DND-41 (cell line): ENCODE data around the gene SP100.

ENCODE experiments used
- EZH2 ChIP-seq: IDR thresholded peaks from 3 replicates; pipeline ENCODE4 v1.6.1; 2012; ENCODE audit warnings: borderline replicate concordance, low read depth, mild to moderate bottlenecking, moderate library complexity, low read length, inconsistent platforms; ENCODE audit not compliant: severe bottlenecking
- TF ChIP-seq, protein P1 (sequence below): IDR thresholded peaks from 2 replicates; pipeline ENCODE4 v1.5.1; 2012; ENCODE audit warnings: borderline replicate concordance, low read length, moderate library complexity, mild to moderate bottlenecking; ENCODE audit not compliant: poor library complexity, severe bottlenecking; ENCODE audit errors: extremely low read depth

DNA sequence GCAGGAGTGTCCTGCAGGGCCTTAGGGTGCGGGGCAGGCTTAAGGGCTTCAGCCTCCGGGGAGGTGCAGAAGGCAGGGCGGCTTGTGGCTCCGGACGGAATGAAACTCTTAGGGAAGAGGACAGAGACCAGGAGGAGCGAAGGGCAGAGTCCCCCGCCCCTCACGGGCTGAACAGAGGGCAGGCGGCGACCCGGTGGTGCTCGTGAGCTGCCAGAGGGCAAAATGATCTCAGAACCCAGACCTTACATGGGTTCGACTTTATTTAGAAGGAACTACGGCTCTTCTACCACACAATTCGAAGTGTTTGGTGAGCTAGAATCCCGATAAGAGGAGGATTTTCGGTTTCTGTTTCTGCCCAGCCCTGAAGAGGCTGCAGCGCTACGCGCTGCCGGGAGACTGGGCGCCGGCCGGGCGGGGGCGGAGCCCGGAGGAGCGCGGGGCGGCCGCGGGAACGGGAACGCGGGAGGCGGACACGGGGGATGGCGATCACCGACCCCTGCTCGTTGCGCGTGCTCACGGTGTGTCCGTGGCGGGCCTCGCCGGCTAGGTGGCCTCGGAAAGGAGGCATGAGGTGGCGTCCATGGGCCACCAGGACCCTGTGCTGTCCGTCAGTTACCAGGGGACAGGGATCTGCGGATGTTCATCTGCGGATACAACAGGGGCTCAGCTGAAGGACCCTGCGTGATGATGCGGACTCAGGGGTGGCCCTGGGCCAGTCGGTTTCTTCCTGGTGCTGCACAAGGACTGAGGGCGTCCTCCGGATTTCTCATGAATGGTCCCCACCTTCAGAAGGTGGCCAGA is 4.2 kb upstream of the SP100 start:
- TF ChIP-seq, protein P1, sequence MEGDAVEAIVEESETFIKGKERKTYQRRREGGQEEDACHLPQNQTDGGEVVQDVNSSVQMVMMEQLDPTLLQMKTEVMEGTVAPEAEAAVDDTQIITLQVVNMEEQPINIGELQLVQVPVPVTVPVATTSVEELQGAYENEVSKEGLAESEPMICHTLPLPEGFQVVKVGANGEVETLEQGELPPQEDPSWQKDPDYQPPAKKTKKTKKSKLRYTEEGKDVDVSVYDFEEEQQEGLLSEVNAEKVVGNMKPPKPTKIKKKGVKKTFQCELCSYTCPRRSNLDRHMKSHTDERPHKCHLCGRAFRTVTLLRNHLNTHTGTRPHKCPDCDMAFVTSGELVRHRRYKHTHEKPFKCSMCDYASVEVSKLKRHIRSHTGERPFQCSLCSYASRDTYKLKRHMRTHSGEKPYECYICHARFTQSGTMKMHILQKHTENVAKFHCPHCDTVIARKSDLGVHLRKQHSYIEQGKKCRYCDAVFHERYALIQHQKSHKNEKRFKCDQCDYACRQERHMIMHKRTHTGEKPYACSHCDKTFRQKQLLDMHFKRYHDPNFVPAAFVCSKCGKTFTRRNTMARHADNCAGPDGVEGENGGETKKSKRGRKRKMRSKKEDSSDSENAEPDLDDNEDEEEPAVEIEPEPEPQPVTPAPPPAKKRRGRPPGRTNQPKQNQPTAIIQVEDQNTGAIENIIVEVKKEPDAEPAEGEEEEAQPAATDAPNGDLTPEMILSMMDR, result no peak
- no peak for TF ChIP-seq EZH2
